Measurements from ENCODE around the gene DPM1. TPM values are rescaled to one million over a fixed set of nuclear protein-coding genes. Genes with fewer than 3 reads are reported as not detected.

Gene DPM1
- total RNA-seq, 3 donors from 2014 or later, result 30.9 to 39.5 (median 32.9) TPM

DNA sequence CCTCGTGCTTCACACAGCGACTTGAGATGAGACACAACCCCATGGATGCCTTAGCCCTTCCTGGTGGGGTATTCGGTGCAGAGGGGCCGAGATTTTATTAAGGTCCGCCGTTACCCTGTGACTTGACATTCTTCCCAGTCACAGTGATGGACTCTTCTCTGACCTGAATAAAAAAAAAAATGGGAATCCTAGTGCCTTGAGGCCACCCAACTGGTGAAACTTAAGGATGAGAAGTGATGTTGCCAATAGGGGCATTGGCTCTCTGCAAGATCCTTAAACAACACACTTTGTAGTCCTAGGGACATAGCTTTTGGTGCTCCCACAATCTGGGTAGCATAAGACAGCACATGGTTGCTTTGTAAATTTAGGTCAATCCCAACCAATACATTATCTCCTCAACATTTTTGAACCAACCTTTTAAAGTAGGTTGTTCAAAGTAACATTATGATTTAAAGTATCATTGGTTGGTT, 26.3 kb downstream of the DPM1 start:
- Histone ChIP-seq H3K4me3 (no peak overlapping the region), H3K36me3 (ENCODE audit: low read depth) (peaks cover 3% of the 10 kb centered on the region), H3K9me3 (no peaks in the 10 kb centered on the region), H3K4me1 (ENCODE audit: low read depth) (peaks cover 26% of the 10 kb centered on the region)
- TF ChIP-seq, protein P1, sequence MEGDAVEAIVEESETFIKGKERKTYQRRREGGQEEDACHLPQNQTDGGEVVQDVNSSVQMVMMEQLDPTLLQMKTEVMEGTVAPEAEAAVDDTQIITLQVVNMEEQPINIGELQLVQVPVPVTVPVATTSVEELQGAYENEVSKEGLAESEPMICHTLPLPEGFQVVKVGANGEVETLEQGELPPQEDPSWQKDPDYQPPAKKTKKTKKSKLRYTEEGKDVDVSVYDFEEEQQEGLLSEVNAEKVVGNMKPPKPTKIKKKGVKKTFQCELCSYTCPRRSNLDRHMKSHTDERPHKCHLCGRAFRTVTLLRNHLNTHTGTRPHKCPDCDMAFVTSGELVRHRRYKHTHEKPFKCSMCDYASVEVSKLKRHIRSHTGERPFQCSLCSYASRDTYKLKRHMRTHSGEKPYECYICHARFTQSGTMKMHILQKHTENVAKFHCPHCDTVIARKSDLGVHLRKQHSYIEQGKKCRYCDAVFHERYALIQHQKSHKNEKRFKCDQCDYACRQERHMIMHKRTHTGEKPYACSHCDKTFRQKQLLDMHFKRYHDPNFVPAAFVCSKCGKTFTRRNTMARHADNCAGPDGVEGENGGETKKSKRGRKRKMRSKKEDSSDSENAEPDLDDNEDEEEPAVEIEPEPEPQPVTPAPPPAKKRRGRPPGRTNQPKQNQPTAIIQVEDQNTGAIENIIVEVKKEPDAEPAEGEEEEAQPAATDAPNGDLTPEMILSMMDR (IDR thresholded peaks at IDR 0.05), result no peak
- ATAC-seq (no peak), DNase-seq (no peak)
- intact Hi-C loops (cut with DNase I, micrococcal nuclease), result no loop called here

- peak; percentile 89 for ATAC-seq
- H3K4me1 ChIP-seq (ENCODE audit: low read depth), result peaks cover 26% of the 10 kb centered on the region
- DNase-seq, result peak; percentile 92 to 95 (median 93)
- intact Hi-C loops (cut with DNase I, micrococcal nuclease), result no loop called here
- TF ChIP-seq, protein P1 (IDR thresholded peaks at IDR 0.05), result peak; percentile 56
- no peaks in the 10 kb centered on the region for H3K9me3 ChIP-seq
- H3K4me3 ChIP-seq, result peak within 1 kb of the TSS; percentile 89
- H3K36me3 ChIP-seq (ENCODE audit: low read depth), result peaks cover 3% of the 10 kb centered on the region
Observed at GRCh38 chr20:50931306-50932015, 26.9 kb downstream of the DPM1 start, which contains the start of gene ADNP. TSS of gene ADNP (minus strand) at chr20:50931437. CDS start at chr20:50903996, 27,441 bp downstream.

DNA sequence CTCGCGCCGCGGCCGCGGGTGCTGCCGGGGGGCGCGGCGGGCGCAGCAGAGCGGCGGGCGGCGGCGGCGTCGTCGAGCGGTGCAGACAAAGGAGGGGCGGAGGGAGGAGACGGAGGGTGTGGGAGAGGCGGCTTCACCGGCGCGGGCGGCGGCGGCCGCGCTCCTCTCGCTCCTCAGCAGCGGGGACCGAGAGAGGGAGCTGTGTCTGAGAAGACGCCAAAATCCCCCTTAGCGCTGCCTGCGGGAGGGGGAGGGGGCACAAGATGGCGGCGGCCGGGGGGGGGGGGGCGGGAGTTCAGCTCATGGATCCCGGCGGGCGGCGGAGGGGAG, 27.4 kb downstream of the DPM1 start:
- Histone ChIP-seq H3K4me3 (peak overlapping the region; percentile 89), H3K4me1 (ENCODE audit: low read depth) (peaks cover 31% of the 10 kb centered on the region), H3K36me3 (ENCODE audit: low read depth) (peaks cover 3% of the 10 kb centered on the region), H3K9me3 (no peaks in the 10 kb centered on the region)
- DNase-seq (no peak), ATAC-seq (peak; percentile 47)
- intact Hi-C loops (cut with DNase I, micrococcal nuclease), result no loop called here
- TF ChIP-seq, protein P1 (IDR thresholded peaks at IDR 0.05), result no peak

GRCh38 chr20:50930139-50930975, 28.0 kb downstream of the DPM1 start:
- TF ChIP-seq, protein P1 (IDR thresholded peaks at IDR 0.05), result no peak
- DNase-seq, result peak; percentile 35 to 69 (median 68)
- Histone ChIP-seq H3K9me3 (no peaks in the 10 kb centered on the region), H3K4me1 (ENCODE audit: low read depth) (peaks cover 36% of the 10 kb centered on the region), H3K36me3 (ENCODE audit: low read depth) (peaks cover 3% of the 10 kb centered on the region), H3K4me3 (peak overlapping the region; percentile 89)
- no peak for ATAC-seq
- intact Hi-C loops (cut with DNase I, micrococcal nuclease), result no loop called here

DNA sequence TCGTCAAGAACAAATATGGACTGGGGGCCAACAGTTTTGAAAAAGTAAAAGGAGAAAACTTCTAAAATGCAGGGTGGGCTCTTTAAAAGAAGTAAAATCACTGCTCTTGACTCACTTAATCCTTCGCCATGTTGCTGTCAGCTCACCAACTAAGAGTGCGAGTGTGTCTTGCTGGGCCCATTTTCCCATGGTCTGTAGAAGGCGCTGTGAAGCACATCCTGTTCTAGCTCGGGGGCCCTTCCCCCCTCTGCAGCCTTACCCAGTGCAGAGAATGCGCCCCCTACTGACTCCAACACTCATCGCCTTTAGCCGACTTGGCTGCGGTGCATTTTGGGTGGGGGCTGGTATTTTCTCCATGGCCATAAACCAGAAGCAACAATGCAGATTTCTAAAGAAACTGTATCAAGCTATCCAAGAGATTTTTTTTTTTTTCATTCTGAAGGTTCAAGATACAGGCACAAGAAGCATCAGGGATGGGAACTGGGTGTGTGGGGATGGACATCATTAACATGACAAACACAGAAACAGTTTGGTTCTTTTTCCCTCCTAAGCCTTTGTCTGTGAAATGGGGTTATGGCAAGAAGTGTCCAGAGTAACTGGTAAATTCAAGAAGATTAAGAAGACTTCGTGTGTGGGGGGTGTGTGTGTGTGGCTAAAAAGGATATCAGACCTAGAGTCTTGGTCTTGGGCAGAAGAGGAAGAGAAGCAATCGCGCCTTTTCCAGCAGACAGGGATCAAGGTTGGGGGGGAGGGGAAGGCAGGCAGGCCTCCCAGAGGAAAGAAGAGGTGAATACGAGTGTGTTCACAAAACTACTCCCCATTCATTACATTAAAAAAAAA, 28.8 kb downstream of the DPM1 start:
- peak; percentile 81 for ATAC-seq
- TF ChIP-seq, protein P1 (IDR thresholded peaks at IDR 0.05), result peak; percentile 84
- DNase-seq, result peak; percentile 91 to 99 (median 92)
- Histone ChIP-seq H3K4me1 (ENCODE audit: low read depth) (peaks cover 40% of the 10 kb centered on the region), H3K4me3 (peak overlapping the region; percentile 89), H3K36me3 (ENCODE audit: low read depth) (peaks cover 3% of the 10 kb centered on the region), H3K9me3 (no peaks in the 10 kb centered on the region)
- intact Hi-C loops (cut with DNase I, micrococcal nuclease), result loop anchor here (10.0 kb wide), 1 partner anchor 135 kb away; the partner anchor contains the start of gene BCAS4 (in 2 of the 2)

All from mucosa of descending colon (tissue), 3 donors.